PC-9 (cell line): Measurements from ENCODE around the gene RRP12.

ENCODE experiments used
- CTCF ChIP-seq: fragments of 200-600 bp; sonication (generic); conservative IDR thresholded peaks from 2 replicates; pipeline ENCODE4 v1.6.1; 2017; ENCODE audit warnings: mixed run types, antibody characterized with exemption, mild to moderate bottlenecking, moderate library complexity
- EZH2 ChIP-seq: fragments of 200-600 bp; sonication (generic); IDR thresholded peaks from 2 replicates; pipeline ENCODE4 v1.8.0; 2017; ENCODE audit warnings: antibody characterized with exemption, low read depth

GRCh38 chr10:97366572-97366971 lies 34.6 kb downstream of the RRP12 start:
- no peak for TF ChIP-seq CTCF
- no peak for TF ChIP-seq EZH2
